Activated T-helper 2 cell treated with anti-CD3 and anti-CD28 coated beads, Interferon-gamma antibody, Interleukin-2, Interleukin-4, amounts not matched to agents 10 μg/mL and 5 μg/mL and 100 μg/mL, durations not matched to agents 14 hours and 24 hours and 36 hours (primary cell): ENCODE measurements around the gene LMAN1L. TPM values are rescaled to one million over a fixed set of nuclear protein-coding genes. Genes with fewer than 3 reads are reported as not detected.

Experiments
- DNase-seq: peaks from one replicate; pipeline ENCODE4 v3.0.0; 2021; ENCODE audit warnings: low spot score
- H3K27ac Mint-ChIP-seq: one replicate; pipeline ENCODE4 v1.8.0; 2021; ENCODE audit warnings: mixed read lengths
- H3K27me3 Mint-ChIP-seq: one replicate; pipeline ENCODE4 v1.8.0; 2021; ENCODE audit warnings: low read depth, mixed read lengths
- H3K36me3 Mint-ChIP-seq: one replicate; pipeline ENCODE4 v1.8.0; 2021; ENCODE audit warnings: low read depth, mixed read lengths
- H3K4me1 Mint-ChIP-seq: one replicate; pipeline ENCODE4 v1.8.0; 2021; ENCODE audit warnings: low read depth, mixed read lengths
- H3K4me3 Mint-ChIP-seq: one replicate; pipeline ENCODE4 v1.8.0; 2021; ENCODE audit warnings: low read depth, mild to moderate bottlenecking, moderate library complexity, mixed read lengths
- H3K9me3 Mint-ChIP-seq: one replicate; pipeline ENCODE4 v1.8.0; 2021; ENCODE audit warnings: mixed read lengths
- intact Hi-C: fragments of 100-400 bp; cut with micrococcal nuclease; formaldehyde crosslinking; loops from one replicate; pipeline ENCODE4 v1.15.1; 2023
- total RNA-seq: library from RNA; stranded (reverse); gene quantifications from 2 replicates; pipeline ENCODE4 v1.2.3, GENCODE V29; 2022

Gene LMAN1L
- total RNA-seq, 1 donor from 2014 or later = 0.32 TPM

- intact Hi-C loops = no loop called here
- Mint-ChIP-seq H3K27ac (no peak overlapping the region), H3K27me3 (peaks cover 2% of the 10 kb centered on the region)
Observed at GRCh38 chr15:74816624-74817369, 4.2 kb downstream of the LMAN1L start.

GRCh38 chr15:74817370-74817737, 4.7 kb downstream of the LMAN1L start:
- H3K4me3 Mint-ChIP-seq = no peak overlapping the region
- no peaks in the 10 kb centered on the region for H3K36me3 Mint-ChIP-seq
- intact Hi-C loops = no loop called here
- DNase-seq = no peak
- H3K27ac Mint-ChIP-seq = peak overlapping the region; percentile 42
- H3K4me1 Mint-ChIP-seq = peaks cover 10% of the 10 kb centered on the region
- peaks cover 2% of the 10 kb centered on the region for H3K27me3 Mint-ChIP-seq
- H3K9me3 Mint-ChIP-seq = no peaks in the 10 kb centered on the region

More at GRCh38 chr15:74816624-74817369, 4.2 kb downstream of the LMAN1L start:
- H3K4me1 Mint-ChIP-seq = peaks cover 10% of the 10 kb centered on the region
- no peak for DNase-seq
- no peaks in the 10 kb centered on the region for H3K36me3 Mint-ChIP-seq
- no peaks in the 10 kb centered on the region for H3K9me3 Mint-ChIP-seq
- no peak overlapping the region for H3K4me3 Mint-ChIP-seq

DNA sequence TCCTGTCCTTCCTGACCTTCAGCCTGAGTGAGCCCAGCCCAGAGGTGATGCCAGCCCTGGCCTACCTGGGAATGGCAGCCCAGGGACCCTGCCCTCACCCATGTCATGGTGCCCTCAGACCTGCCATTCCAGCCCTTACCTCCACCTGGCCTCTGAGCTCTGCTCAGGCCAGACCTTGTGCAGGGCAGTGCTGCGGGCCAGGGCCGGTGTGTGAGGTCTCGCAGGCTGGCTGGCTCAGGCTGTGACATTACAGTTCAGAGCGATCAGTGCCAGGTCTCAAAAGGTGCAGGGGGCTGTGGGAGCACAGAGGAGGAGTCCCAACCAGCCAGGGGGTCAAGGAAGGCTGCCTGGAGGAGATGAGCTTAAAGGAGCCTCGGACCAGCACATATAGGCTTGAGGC, 7.4 kb downstream of the LMAN1L start:
- H3K27me3 Mint-ChIP-seq = peaks cover 8% of the 10 kb centered on the region
- peaks cover 10% of the 10 kb centered on the region for H3K4me1 Mint-ChIP-seq

GRCh38 chr15:74821091-74821789, 8.6 kb downstream of the LMAN1L start:
- H3K36me3 Mint-ChIP-seq = no peaks in the 10 kb centered on the region
- no peaks in the 10 kb centered on the region for H3K9me3 Mint-ChIP-seq
- no peak overlapping the region for H3K4me3 Mint-ChIP-seq
- DNase-seq = no peak
- intact Hi-C loops = no loop called here
- H3K4me1 Mint-ChIP-seq = peaks cover 7% of the 10 kb centered on the region
- H3K27ac Mint-ChIP-seq = no peak overlapping the region
- H3K27me3 Mint-ChIP-seq = peaks cover 10% of the 10 kb centered on the region

More for the DNA sequence above, 7.4 kb downstream of the LMAN1L start:
- no peak for DNase-seq
- H3K36me3 Mint-ChIP-seq = no peaks in the 10 kb centered on the region
- no peak overlapping the region for H3K4me3 Mint-ChIP-seq
- no peaks in the 10 kb centered on the region for H3K9me3 Mint-ChIP-seq
- no peak overlapping the region for H3K27ac Mint-ChIP-seq
- intact Hi-C loops = no loop called here

GRCh38 chr15:74821790-74822158, 9.1 kb downstream of the LMAN1L start:
- H3K4me3 Mint-ChIP-seq = no peak overlapping the region
- intact Hi-C loops = no loop called here
- DNase-seq = no peak

GRCh38 chr15:74822233-74822632, 9.6 kb downstream of the LMAN1L start:
- peaks cover 7% of the 10 kb centered on the region for H3K4me1 Mint-ChIP-seq

More at GRCh38 chr15:74821790-74822158, 9.1 kb downstream of the LMAN1L start:
- Mint-ChIP-seq H3K9me3 (no peaks in the 10 kb centered on the region), H3K4me1 (peaks cover 7% of the 10 kb centered on the region), H3K36me3 (no peaks in the 10 kb centered on the region), H3K27me3 (peaks cover 12% of the 10 kb centered on the region), H3K27ac (no peak overlapping the region)

DNA sequence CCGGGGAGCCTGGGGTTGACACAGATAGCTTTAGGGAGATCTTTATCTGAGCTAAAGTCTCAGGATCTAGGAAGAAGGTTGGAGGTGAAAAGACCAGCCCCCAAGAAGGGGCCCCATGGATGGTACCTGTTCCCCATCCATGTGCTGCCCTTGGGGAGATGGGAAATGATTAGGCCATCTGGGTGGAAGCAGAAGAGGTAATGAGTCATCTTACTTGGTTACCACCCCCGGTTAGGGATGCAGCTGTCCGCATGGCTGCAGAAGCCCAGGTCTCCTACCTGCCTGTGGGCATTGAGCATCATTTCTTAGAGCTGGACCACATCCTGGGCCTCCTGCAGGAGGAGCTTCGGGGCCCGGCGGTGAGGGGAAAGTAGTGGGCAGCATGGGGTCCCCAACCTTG, 10.7 kb downstream of the LMAN1L start:
- H3K4me1 Mint-ChIP-seq = peaks cover 6% of the 10 kb centered on the region
- H3K9me3 Mint-ChIP-seq = no peaks in the 10 kb centered on the region
- H3K27ac Mint-ChIP-seq = no peak overlapping the region
- DNase-seq = no peak
- no peak overlapping the region for H3K4me3 Mint-ChIP-seq
- intact Hi-C loops = no loop called here
- H3K27me3 Mint-ChIP-seq = peaks cover 23% of the 10 kb centered on the region
- H3K36me3 Mint-ChIP-seq = no peaks in the 10 kb centered on the region

More at GRCh38 chr15:74822233-74822632, 9.6 kb downstream of the LMAN1L start:
- H3K9me3 Mint-ChIP-seq = no peaks in the 10 kb centered on the region
- H3K27ac Mint-ChIP-seq = no peak overlapping the region
- H3K4me3 Mint-ChIP-seq = no peak overlapping the region
- no peak for DNase-seq
- no peaks in the 10 kb centered on the region for H3K36me3 Mint-ChIP-seq
- H3K27me3 Mint-ChIP-seq = peaks cover 16% of the 10 kb centered on the region
- intact Hi-C loops = no loop called here

DNA sequence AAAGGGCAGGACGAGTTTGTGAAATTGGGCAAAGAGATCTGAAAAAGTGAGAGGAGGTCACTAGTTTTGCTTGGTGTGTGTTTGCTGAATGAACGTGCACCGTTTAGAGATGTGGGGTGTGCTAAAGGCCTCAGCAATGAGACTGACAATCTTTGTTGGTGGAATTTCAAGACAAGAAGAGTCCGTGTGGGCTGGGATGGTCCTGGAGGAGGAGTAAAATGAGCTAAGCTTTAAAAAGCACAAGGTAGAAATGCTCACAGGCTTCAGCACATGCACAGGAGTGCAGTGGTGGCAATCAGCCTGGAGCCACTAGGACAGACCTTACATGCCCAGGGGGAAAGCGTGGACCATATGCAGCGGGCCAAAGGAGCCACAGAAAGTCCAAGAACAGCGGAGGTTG, 12.3 kb downstream of the LMAN1L start:
- intact Hi-C loops = no loop called here
- no peak overlapping the region for H3K27ac Mint-ChIP-seq

GRCh38 chr15:74825866-74826265, 13.2 kb downstream of the LMAN1L start:
- H3K27ac Mint-ChIP-seq = no peak overlapping the region
- peaks cover 25% of the 10 kb centered on the region for H3K27me3 Mint-ChIP-seq
- DNase-seq = no peak
- intact Hi-C loops = no loop called here
- H3K4me1 Mint-ChIP-seq = peaks cover 3% of the 10 kb centered on the region
- H3K36me3 Mint-ChIP-seq = no peaks in the 10 kb centered on the region
- no peak overlapping the region for H3K4me3 Mint-ChIP-seq
- H3K9me3 Mint-ChIP-seq = no peaks in the 10 kb centered on the region

More for the DNA sequence above, 12.3 kb downstream of the LMAN1L start:
- H3K4me1 Mint-ChIP-seq = peaks cover 3% of the 10 kb centered on the region
- H3K36me3 Mint-ChIP-seq = no peaks in the 10 kb centered on the region
- no peak overlapping the region for H3K4me3 Mint-ChIP-seq
- peaks cover 25% of the 10 kb centered on the region for H3K27me3 Mint-ChIP-seq
- H3K9me3 Mint-ChIP-seq = no peaks in the 10 kb centered on the region
- DNase-seq = no peak

- Mint-ChIP-seq H3K36me3 (no peaks in the 10 kb centered on the region), H3K9me3 (no peaks in the 10 kb centered on the region), H3K4me1 (peaks cover 3% of the 10 kb centered on the region), H3K27me3 (peaks cover 25% of the 10 kb centered on the region), H3K27ac (no peak within 1 kb of the TSS), H3K4me3 (no peak within 1 kb of the TSS)
- peak; percentile 55 for DNase-seq
- intact Hi-C loops = no loop called here
Observed at GRCh38 chr15:74826364-74826819, 13.8 kb downstream of the LMAN1L start, which contains the start of gene CPLX3. Gene CPLX3 (plus strand): TSS chr15:74826627. CDS start chr15:74826704, 77 bp downstream.

GRCh38 chr15:74826921-74827320, 14.3 kb downstream of the LMAN1L start:
- no peaks in the 10 kb centered on the region for H3K36me3 Mint-ChIP-seq
- H3K4me3 Mint-ChIP-seq = no peak overlapping the region
- no peaks in the 10 kb centered on the region for H3K9me3 Mint-ChIP-seq
- peaks cover 3% of the 10 kb centered on the region for H3K4me1 Mint-ChIP-seq
- H3K27ac Mint-ChIP-seq = no peak overlapping the region
- DNase-seq = no peak
- H3K27me3 Mint-ChIP-seq = peaks cover 25% of the 10 kb centered on the region
- intact Hi-C loops = no loop called here

DNA sequence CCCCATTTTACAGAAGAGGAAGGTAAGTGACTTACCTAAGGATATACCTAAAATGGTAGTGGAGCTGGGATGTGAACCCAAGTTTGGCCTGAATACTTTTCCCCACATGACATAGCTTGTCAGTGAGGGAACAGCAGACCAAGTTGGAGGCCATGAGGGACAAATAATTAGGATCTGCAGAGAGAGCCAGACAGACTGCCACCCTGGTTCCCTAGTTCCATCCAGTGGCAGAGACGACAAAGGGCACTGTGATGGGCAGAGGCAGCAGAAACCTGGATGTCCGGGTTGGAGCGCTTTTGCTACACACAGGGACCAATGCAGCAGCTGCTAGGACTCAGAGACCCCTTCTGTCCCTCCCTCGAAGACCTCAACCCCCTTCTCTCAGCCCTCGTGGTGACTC, 15.0 kb downstream of the LMAN1L start:
- intact Hi-C loops = no loop called here
- Mint-ChIP-seq H3K4me1 (peaks cover 3% of the 10 kb centered on the region), H3K36me3 (no peaks in the 10 kb centered on the region), H3K4me3 (no peak overlapping the region), H3K27ac (no peak overlapping the region), H3K27me3 (peaks cover 25% of the 10 kb centered on the region), H3K9me3 (no peaks in the 10 kb centered on the region)
- no peak for DNase-seq

GRCh38 chr15:74828835-74829234, 16.2 kb downstream of the LMAN1L start:
- Mint-ChIP-seq H3K4me1 (peaks cover 3% of the 10 kb centered on the region), H3K27ac (no peak overlapping the region), H3K36me3 (no peaks in the 10 kb centered on the region), H3K4me3 (no peak overlapping the region), H3K9me3 (no peaks in the 10 kb centered on the region), H3K27me3 (peaks cover 25% of the 10 kb centered on the region)
- DNase-seq = no peak
- intact Hi-C loops = no loop called here
